H9 (cell line): ENCODE data around the gene CDC14A. TPM values are rescaled to one million over a fixed set of nuclear protein-coding genes. Genes with fewer than 3 reads are reported as not detected.

ENCODE experiments used
- DNase-seq: peaks from one replicate; pipeline ENCODE4 v3.0.0-alpha.2; 2017
- H2AFZ ChIP-seq: one replicate; pipeline ENCODE4 v1.6.1; 2013; ENCODE audit warnings: mild to moderate bottlenecking, low read length, control low read depth, moderate library complexity
- H2AK5ac ChIP-seq: 2 replicates; pipeline ENCODE4 v1.6.1; 2013; ENCODE audit warnings: low read length, control low read depth, mixed read lengths; ENCODE audit not compliant: insufficient read length
- H2BK120ac ChIP-seq: one replicate; pipeline ENCODE4 v1.6.1; 2013; ENCODE audit warnings: low read depth, mild to moderate bottlenecking, low read length, control low read depth, inconsistent platforms; ENCODE audit not compliant: poor library complexity, severe bottlenecking
- H2BK12ac ChIP-seq: 2 replicates; pipeline ENCODE4 v1.6.1; 2013; ENCODE audit warnings: low read length, control low read depth, mixed read lengths, low read depth; ENCODE audit not compliant: insufficient read length
- H2BK15ac ChIP-seq: 2 replicates; pipeline ENCODE4 v1.6.1; 2013; ENCODE audit warnings: low read depth, low read length, control low read depth
- H2BK20ac ChIP-seq: one replicate; pipeline ENCODE4 v1.6.1; 2013; ENCODE audit warnings: low read depth, mild to moderate bottlenecking, low read length, control low read depth, inconsistent platforms; ENCODE audit not compliant: poor library complexity, severe bottlenecking
- H2BK5ac ChIP-seq: 2 replicates; pipeline ENCODE4 v1.6.1; 2013; ENCODE audit warnings: low read length, control low read depth, mixed read lengths; ENCODE audit not compliant: insufficient read length
- H3K14ac ChIP-seq: 2 replicates; pipeline ENCODE4 v1.6.1; 2013; ENCODE audit warnings: low read length, control low read depth; ENCODE audit not compliant: insufficient read depth
- H3K18ac ChIP-seq: 2 replicates; pipeline ENCODE4 v1.6.1; 2013; ENCODE audit warnings: low read depth, mild to moderate bottlenecking, mixed read lengths, low read length, control low read depth; ENCODE audit not compliant: insufficient read length
- H3K23ac ChIP-seq: 2 replicates; pipeline ENCODE4 v1.6.1; 2013; ENCODE audit warnings: low read length, control low read depth, mixed read lengths, low read depth; ENCODE audit not compliant: insufficient read length
- H3K23me2 ChIP-seq: 2 replicates; pipeline ENCODE4 v1.6.1; 2013; ENCODE audit warnings: low read depth, mild to moderate bottlenecking, mixed read lengths, low read length, control low read depth; ENCODE audit not compliant: insufficient read length, poor library complexity, severe bottlenecking
- H3K27ac ChIP-seq: 2 replicates; pipeline ENCODE4 v1.5.1; 2013; ENCODE audit warnings: low read length, control low read depth, mixed read lengths, low read depth; ENCODE audit not compliant: insufficient read length
- H3K27me3 ChIP-seq: 2 replicates; pipeline ENCODE4 v1.6.1; 2013; ENCODE audit warnings: low read length, control low read depth, inconsistent platforms; ENCODE audit not compliant: insufficient read depth
- H3K4ac ChIP-seq: 2 replicates; pipeline ENCODE4 v1.6.1; 2013; ENCODE audit warnings: low read depth, mild to moderate bottlenecking, control low read depth, inconsistent platforms, low read length, moderate library complexity
- H3K4me1 ChIP-seq: 2 replicates; pipeline ENCODE4 v1.6.1; 2013; ENCODE audit warnings: low read length, control low read depth, inconsistent platforms; ENCODE audit not compliant: insufficient read depth
- H3K4me2 ChIP-seq: 2 replicates; pipeline ENCODE4 v1.6.1; 2013; ENCODE audit warnings: low read length, control low read depth, mixed read lengths; ENCODE audit not compliant: insufficient read length, insufficient read depth
- H3K56ac ChIP-seq: 2 replicates; pipeline ENCODE4 v1.6.1; 2013; ENCODE audit warnings: low read depth, mild to moderate bottlenecking, mixed read lengths, low read length, control low read depth; ENCODE audit not compliant: insufficient read length
- H3K79me1 ChIP-seq: 2 replicates; pipeline ENCODE4 v1.6.1; 2013; ENCODE audit warnings: low read depth, mild to moderate bottlenecking, moderate library complexity, low read length, control low read depth, inconsistent platforms; ENCODE audit not compliant: insufficient read depth, poor library complexity, severe bottlenecking
- H3K79me2 ChIP-seq: 2 replicates; pipeline ENCODE4 v1.6.1; 2013; ENCODE audit warnings: low read length, control low read depth, inconsistent platforms; ENCODE audit not compliant: insufficient read depth
- H3K9ac ChIP-seq: 2 replicates; pipeline ENCODE4 v1.6.1; 2013; ENCODE audit warnings: low read length, control low read depth, mixed read lengths; ENCODE audit not compliant: insufficient read length; ENCODE audit errors: extremely low read depth
- H3K9me3 ChIP-seq: one replicate; pipeline ENCODE4 v1.6.1; 2013; ENCODE audit warnings: low read depth, low read length, inconsistent platforms; ENCODE audit not compliant: control insufficient read depth
- H3T11ph ChIP-seq: one replicate; pipeline ENCODE4 v1.6.1; 2013; ENCODE audit warnings: mild to moderate bottlenecking, low read length, control low read depth, inconsistent platforms
- H4K20me1 ChIP-seq: one replicate; pipeline ENCODE4 v1.6.1; 2013; ENCODE audit not compliant: control insufficient read depth, insufficient read length, insufficient read depth
- H4K5ac ChIP-seq: 2 replicates; pipeline ENCODE4 v1.6.1; 2013; ENCODE audit warnings: low read depth, mild to moderate bottlenecking, mixed read lengths, low read length, control low read depth; ENCODE audit not compliant: insufficient read length
- H4K8ac ChIP-seq: replicated peaks from 2 replicates; pipeline ENCODE4 v1.6.1; 2013; ENCODE audit warnings: low read length, control low read depth, mixed read lengths, low read depth; ENCODE audit not compliant: insufficient read length
- H4K91ac ChIP-seq: 2 replicates; pipeline ENCODE4 v1.6.1; 2013; ENCODE audit warnings: low read depth, mild to moderate bottlenecking, moderate library complexity, mixed read lengths, low read length, control low read depth; ENCODE audit not compliant: insufficient read length
- H3K27ac Mint-ChIP-seq, 3 experiments: 2 replicates in 2 of 3; 3 replicates in 1 of 3; pipeline ENCODE4 v1.8.0; 2020 to 2021; ENCODE audit warnings: mixed read lengths in 3 of 3, mild to moderate bottlenecking in 1 of 3, moderate library complexity in 1 of 3
- H3K27me3 Mint-ChIP-seq: 2 replicates; pipeline ENCODE4 v1.8.0; 2021; ENCODE audit warnings: low read depth, mild to moderate bottlenecking, moderate library complexity, mixed read lengths
- H3K36me3 Mint-ChIP-seq, 3 experiments: 2 replicates in 2 of 3; 3 replicates in 1 of 3; pipeline ENCODE4 v1.8.0; 2020 to 2021; ENCODE audit warnings: low read depth in 3 of 3, mixed read lengths in 3 of 3; ENCODE audit not compliant: insufficient read depth in 1 of 3
- H3K4me1 Mint-ChIP-seq, 2 experiments: 2 replicates each; pipeline ENCODE4 v1.8.0; 2020; ENCODE audit warnings: mixed read lengths in 2 of 2
- H3K4me3 Mint-ChIP-seq, 2 experiments: 2 replicates in 1 of 2; 3 replicates in 1 of 2; pipeline ENCODE4 v1.8.0; 2020 to 2021; ENCODE audit warnings: mild to moderate bottlenecking in 2 of 2, mixed read lengths in 2 of 2, moderate library complexity in 1 of 2
- H3K9me3 Mint-ChIP-seq, 2 experiments: 2 replicates in 1 of 2; 3 replicates in 1 of 2; pipeline ENCODE4 v1.8.0; 2020; ENCODE audit warnings: mild to moderate bottlenecking in 2 of 2, mixed read lengths in 2 of 2, moderate library complexity in 1 of 2
- CTCF ChIP-seq: fragments of 200-600 bp; sonication (generic); conservative IDR thresholded peaks from 3 replicates; pipeline ENCODE4 v1.8.0; 2021; ENCODE audit warnings: antibody characterized with exemption, mild to moderate bottlenecking
- WGBS: extraction: QIAGEN DNeasy Blood & Tissue Kit; methylation state at CpG from one replicate; pipeline ENCODE4 v1.1.7; 2013; ENCODE audit warnings: missing lambda C conversion rate, low lambda C conversion rate, mixed read lengths; ENCODE audit not compliant: insufficient read length; ENCODE audit errors: extremely low coverage; 5-methylcytosine and 5-hydroxymethylcytosine counted together
- total RNA-seq: library from RNA; stranded (reverse); gene quantifications from 2 replicates; pipeline ENCODE4 v1.2.1, GENCODE V29; 2021

The CDC14A gene
- total RNA-seq, 1 experiment from 2014 or later = 8.9 TPM

GRCh38 chr1:100481303-100481702 lies 129.0 kb downstream of the CDC14A start:
- no peak overlapping the region for H2BK12ac ChIP-seq
- H3K27me3 ChIP-seq = no peaks in the 10 kb centered on the region
- no peak overlapping the region for H2BK15ac ChIP-seq
- no peak overlapping the region for H3K18ac ChIP-seq
- no peak overlapping the region for H4K91ac ChIP-seq
- H2BK5ac ChIP-seq = no peak overlapping the region
- H3K27ac ChIP-seq = no peak overlapping the region
- H2AFZ ChIP-seq = no peak overlapping the region
- H4K8ac ChIP-seq = no peak overlapping the region
- no peaks in the 10 kb centered on the region; the same call in 1 of the 2 replicates for H3K4me1 ChIP-seq
- H3K23ac ChIP-seq = no peak overlapping the region
- TF ChIP-seq CTCF = no peak
- H2AK5ac ChIP-seq = no peak overlapping the region
- H3K9me3 Mint-ChIP-seq = no peaks in the 10 kb centered on the region; a peak in 1 of 5 replicates
- H3K79me2 ChIP-seq = no peaks in the 10 kb centered on the region
- no peaks in the 10 kb centered on the region for H3K23me2 ChIP-seq
- peaks cover 0 to 4% (median 3%) of the 10 kb centered on the region in 3 experiments; a peak in 5 of 7 replicates for H3K36me3 Mint-ChIP-seq
- no peaks in the 10 kb centered on the region for H3K79me1 ChIP-seq
- H3K27me3 Mint-ChIP-seq = no peaks in the 10 kb centered on the region
- no peaks in the 10 kb centered on the region for H4K20me1 ChIP-seq
- no peak overlapping the region for H2BK120ac ChIP-seq
- H3K4me2 ChIP-seq = no peak overlapping the region
- no peak overlapping the region for H3K9ac ChIP-seq
- no peak overlapping the region for H4K5ac ChIP-seq
- 100% methylated on average over 1 of the region's 2 CpGs for WGBS
- no peak overlapping the region for H2BK20ac ChIP-seq
- no peak overlapping the region for H3K56ac ChIP-seq
- peaks cover 11 to 13% of the 10 kb centered on the region in 2 experiments for H3K4me1 Mint-ChIP-seq
- no peak overlapping the region for H3K4ac ChIP-seq
- no peak overlapping the region for H3T11ph ChIP-seq
- H3K9me3 ChIP-seq = no peaks in the 10 kb centered on the region
- H3K4me3 Mint-ChIP-seq = no peak overlapping the region
- no peak overlapping the region for H3K27ac Mint-ChIP-seq
- no peak overlapping the region for H3K14ac ChIP-seq
- DNase-seq = no peak
